B cell (primary cell): ENCODE data around the gene SANBR.

Source experiments
- EZH2 ChIP-seq: IDR thresholded peaks from 2 replicates; pipeline ENCODE4 v1.6.1; 2012; ENCODE audit warnings: borderline replicate concordance, low read depth, mild to moderate bottlenecking, moderate library complexity, low read length; ENCODE audit not compliant: insufficient read depth, poor library complexity, severe bottlenecking
- TF ChIP-seq, protein P1 (sequence below): fragments of 200-600 bp; IDR thresholded peaks from one replicate; pipeline ENCODE4 v1.8.0; 2022; ENCODE audit warnings: antibody characterized with exemption, mild to moderate bottlenecking

DNA sequence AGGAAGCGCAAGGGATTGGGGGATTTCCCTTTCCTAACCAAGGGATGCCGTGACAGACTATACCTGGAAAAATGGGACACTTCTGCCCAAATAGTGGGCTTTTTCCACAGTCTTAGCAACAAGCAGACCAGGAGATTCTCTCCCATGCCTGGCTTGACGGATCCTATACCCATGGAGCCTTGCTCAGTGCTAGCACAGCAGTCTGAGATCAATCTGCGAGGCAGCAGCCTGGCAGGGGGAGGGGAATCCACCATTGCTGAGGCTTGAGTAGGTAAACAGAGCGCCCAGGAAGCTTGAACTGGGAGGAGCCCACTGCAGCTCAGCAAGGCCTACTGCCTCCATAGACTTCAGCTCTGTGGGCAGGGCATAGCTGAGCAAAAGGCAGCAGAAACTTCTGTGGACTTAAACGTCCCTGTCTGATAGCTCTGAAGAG is 44.4 kb upstream of the SANBR start:
- TF ChIP-seq, protein P1, sequence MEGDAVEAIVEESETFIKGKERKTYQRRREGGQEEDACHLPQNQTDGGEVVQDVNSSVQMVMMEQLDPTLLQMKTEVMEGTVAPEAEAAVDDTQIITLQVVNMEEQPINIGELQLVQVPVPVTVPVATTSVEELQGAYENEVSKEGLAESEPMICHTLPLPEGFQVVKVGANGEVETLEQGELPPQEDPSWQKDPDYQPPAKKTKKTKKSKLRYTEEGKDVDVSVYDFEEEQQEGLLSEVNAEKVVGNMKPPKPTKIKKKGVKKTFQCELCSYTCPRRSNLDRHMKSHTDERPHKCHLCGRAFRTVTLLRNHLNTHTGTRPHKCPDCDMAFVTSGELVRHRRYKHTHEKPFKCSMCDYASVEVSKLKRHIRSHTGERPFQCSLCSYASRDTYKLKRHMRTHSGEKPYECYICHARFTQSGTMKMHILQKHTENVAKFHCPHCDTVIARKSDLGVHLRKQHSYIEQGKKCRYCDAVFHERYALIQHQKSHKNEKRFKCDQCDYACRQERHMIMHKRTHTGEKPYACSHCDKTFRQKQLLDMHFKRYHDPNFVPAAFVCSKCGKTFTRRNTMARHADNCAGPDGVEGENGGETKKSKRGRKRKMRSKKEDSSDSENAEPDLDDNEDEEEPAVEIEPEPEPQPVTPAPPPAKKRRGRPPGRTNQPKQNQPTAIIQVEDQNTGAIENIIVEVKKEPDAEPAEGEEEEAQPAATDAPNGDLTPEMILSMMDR = no peak
- no peak for TF ChIP-seq EZH2
